ENCODE results near the gene LMTK2.

LMTK2 gene

GRCh38 chr7:98135984-98136383 is 29.3 kb downstream of the LMTK2 start:
- TF ChIP-seq CTCF (IDR thresholded peaks at IDR 0.05; ENCODE audit: low read depth, low read length, missing control alignments): no peak
- H3K4me3 ChIP-seq (ENCODE audit: low read depth, low read length): no peak overlapping the region
- no peak for DNase-seq (ENCODE audit: low read depth)

GRCh38 chr7:98136423-98136822 is 29.8 kb downstream of the LMTK2 start:
- DNase-seq (ENCODE audit: low read depth): no peak
- no peak overlapping the region for H3K4me3 ChIP-seq (ENCODE audit: low read depth, low read length)
- TF ChIP-seq CTCF (IDR thresholded peaks at IDR 0.05; ENCODE audit: low read depth, low read length, missing control alignments): no peak

GRCh38 chr7:98137134-98137825 is 30.6 kb downstream of the LMTK2 start:
- no peak overlapping the region for H3K4me3 ChIP-seq (ENCODE audit: low read depth, low read length)
- TF ChIP-seq CTCF (IDR thresholded peaks at IDR 0.05; ENCODE audit: low read depth, low read length, missing control alignments): no peak
- DNase-seq (ENCODE audit: low read depth): no peak

GRCh38 chr7:98137826-98138151 is 31.1 kb downstream of the LMTK2 start:
- peak; percentile 83 for DNase-seq (ENCODE audit: low read depth)
- no peak overlapping the region for H3K4me3 ChIP-seq (ENCODE audit: low read depth, low read length)
- TF ChIP-seq CTCF (IDR thresholded peaks at IDR 0.05; ENCODE audit: low read depth, low read length, missing control alignments): no peak

- DNase-seq (ENCODE audit: low read depth): no peak
- no peak for TF ChIP-seq CTCF (IDR thresholded peaks at IDR 0.05; ENCODE audit: low read depth, low read length, missing control alignments)
- no peak overlapping the region for H3K4me3 ChIP-seq (ENCODE audit: low read depth, low read length)
These were observed 32.0 kb downstream of the LMTK2 start for GRCh38 chr7:98138672-98139071.

- TF ChIP-seq CTCF (IDR thresholded peaks at IDR 0.05; ENCODE audit: low read depth, low read length, missing control alignments): no peak
- DNase-seq (ENCODE audit: low read depth): no peak
- H3K4me3 ChIP-seq (ENCODE audit: low read depth, low read length): no peak overlapping the region
These were observed 36.0 kb downstream of the LMTK2 start for GRCh38 chr7:98142658-98143057.

GRCh38 chr7:98148607-98149006 is 41.9 kb downstream of the LMTK2 start:
- DNase-seq (ENCODE audit: low read depth): no peak
- TF ChIP-seq CTCF (IDR thresholded peaks at IDR 0.05; ENCODE audit: low read depth, low read length, missing control alignments): no peak

More at GRCh38 chr7:98148607-98149006, 41.9 kb downstream of the LMTK2 start:
- no peak overlapping the region for H3K4me3 ChIP-seq (ENCODE audit: low read depth, low read length)
